Mesenchymal stem cell (in vitro differentiated cells and primary cell): Measurements from ENCODE around the gene BRAF.

Source experiments
- DNase-seq: peaks from one replicate; pipeline ENCODE4 v3.0.0-alpha.2; 2013
- H2AFZ ChIP-seq: one replicate; pipeline ENCODE4 v1.6.1; 2013; ENCODE audit warnings: low read depth, mild to moderate bottlenecking, control low read depth, inconsistent platforms, low read length, moderate library complexity
- H2AK5ac ChIP-seq: 2 replicates; pipeline ENCODE4 v1.6.1; 2013; ENCODE audit warnings: low read length, moderate library complexity, mild to moderate bottlenecking, inconsistent platforms; ENCODE audit not compliant: severe bottlenecking
- H2BK120ac ChIP-seq: one replicate; pipeline ENCODE4 v1.6.1; 2013; ENCODE audit warnings: low read depth, mild to moderate bottlenecking, inconsistent platforms, low read length, moderate library complexity
- H2BK12ac ChIP-seq, 2 experiments: one replicate each; pipeline ENCODE4 v1.6.1; 2013; ENCODE audit warnings: inconsistent platforms in 2 of 2, low read length in 2 of 2, mild to moderate bottlenecking in 2 of 2, moderate library complexity in 2 of 2, control low read depth in 1 of 2
- H2BK15ac ChIP-seq: one replicate; pipeline ENCODE4 v1.6.1; 2013; ENCODE audit warnings: mild to moderate bottlenecking, low read depth, inconsistent platforms; ENCODE audit not compliant: poor library complexity, severe bottlenecking
- H2BK5ac ChIP-seq: 2 replicates; pipeline ENCODE4 v1.6.1; 2013; ENCODE audit warnings: low read depth, mild to moderate bottlenecking, low read length, control low read depth, inconsistent platforms; ENCODE audit not compliant: poor library complexity, severe bottlenecking
- H3K14ac ChIP-seq, 2 experiments: one replicate each; pipeline ENCODE4 v1.6.1; 2013; ENCODE audit warnings: inconsistent platforms in 2 of 2, low read length in 2 of 2, control low read depth in 1 of 2, mild to moderate bottlenecking in 1 of 2, moderate library complexity in 1 of 2
- H3K18ac ChIP-seq, 2 experiments: one replicate each; pipeline ENCODE4 v1.6.1; 2013; ENCODE audit warnings: inconsistent platforms in 2 of 2, low read length in 2 of 2, control low read depth in 1 of 2, low read depth in 1 of 2, mild to moderate bottlenecking in 1 of 2
- H3K23ac ChIP-seq, 2 experiments: one replicate each; pipeline ENCODE4 v1.6.1; 2013; ENCODE audit warnings: inconsistent platforms in 2 of 2, low read length in 2 of 2, mild to moderate bottlenecking in 2 of 2, moderate library complexity in 2 of 2, control low read depth in 1 of 2
- H3K27ac ChIP-seq: 2 replicates; pipeline ENCODE4 v1.5.1; 2013; ENCODE audit warnings: mild to moderate bottlenecking, moderate library complexity, low read length, control low read depth, inconsistent platforms; ENCODE audit not compliant: poor library complexity, severe bottlenecking
- H3K27me3 ChIP-seq, 2 experiments: 2 replicates each; pipeline versions ENCODE4 v1.6.1 to v1.7.0; 2013; ENCODE audit warnings: low read length in 2 of 2, mild to moderate bottlenecking in 2 of 2, moderate library complexity in 2 of 2, control low read depth in 1 of 2, inconsistent platforms in 1 of 2; ENCODE audit not compliant: control insufficient read depth in 1 of 2, insufficient read depth in 1 of 2
- H3K36me3 ChIP-seq, 2 experiments: 2 replicates each; pipeline versions ENCODE4 v1.6.1 to v1.7.0; 2013; ENCODE audit warnings: low read length in 2 of 2, control low read depth in 1 of 2, inconsistent platforms in 1 of 2, low read depth in 1 of 2, mild to moderate bottlenecking in 1 of 2; ENCODE audit not compliant: insufficient read depth in 2 of 2, control insufficient read depth in 1 of 2
- H3K4ac ChIP-seq, 2 experiments: one replicate each; pipeline ENCODE4 v1.6.1; 2013; ENCODE audit warnings: inconsistent platforms in 2 of 2, low read length in 2 of 2, mild to moderate bottlenecking in 2 of 2, moderate library complexity in 2 of 2, control low read depth in 1 of 2, low read depth in 1 of 2
- H3K4me1 ChIP-seq: 2 replicates; pipeline ENCODE4 v1.6.1; 2013; ENCODE audit warnings: low read depth, low read length, control low read depth; ENCODE audit not compliant: control insufficient read depth, insufficient read depth
- H3K4me2 ChIP-seq: 2 replicates; pipeline ENCODE4 v1.6.1; 2013; ENCODE audit warnings: low read length, mild to moderate bottlenecking, inconsistent platforms; ENCODE audit not compliant: poor library complexity, severe bottlenecking
- H3K4me3 ChIP-seq, 2 experiments: 2 replicates each; pipeline versions ENCODE4 v1.5.1 to v1.7.0; 2013; ENCODE audit warnings: low read length in 2 of 2, mild to moderate bottlenecking in 2 of 2, control low read depth in 1 of 2, low read depth in 1 of 2; ENCODE audit not compliant: insufficient read depth in 1 of 2
- H3K79me1 ChIP-seq: replicated peaks from 2 replicates; pipeline ENCODE4 v1.6.1; 2013; ENCODE audit warnings: mild to moderate bottlenecking, control low read depth, low read length, inconsistent platforms; ENCODE audit not compliant: poor library complexity, severe bottlenecking
- H3K9ac ChIP-seq: 2 replicates; pipeline ENCODE4 v1.7.0; 2013; ENCODE audit warnings: mild to moderate bottlenecking, low read length, moderate library complexity
- H3K9me3 ChIP-seq: 2 replicates; pipeline ENCODE4 v1.7.0; 2013; ENCODE audit warnings: mild to moderate bottlenecking, low read length; ENCODE audit not compliant: control insufficient read depth
- H4K8ac ChIP-seq: one replicate; pipeline ENCODE4 v1.6.1; 2013; ENCODE audit warnings: inconsistent platforms, mild to moderate bottlenecking, low read length, moderate library complexity
- H4K91ac ChIP-seq: one replicate; pipeline ENCODE4 v1.6.1; 2013; ENCODE audit warnings: mild to moderate bottlenecking, low read length, inconsistent platforms
- WGBS: methylation state at CpG from one replicate; pipeline ENCODE4 v1.1.7; 2013; ENCODE audit warnings: mixed read lengths; 5-methylcytosine and 5-hydroxymethylcytosine counted together

BRAF gene

GRCh38 chr7:140696680-140697446, 227.9 kb downstream of the BRAF start, which contains the start of gene NDUFB2:
TSS of gene NDUFB2 (plus strand) at chr7:140696708. CDS start at chr7:140696745, 37 bp downstream.
- under 1% methylated on average over 77 of the region's 82 CpGs for WGBS
- Histone ChIP-seq H3K14ac (peak within 1 kb of the TSS in 1 of 2 experiments; percentile 84), H2BK12ac (peak within 1 kb of the TSS in 1 of 2 experiments; percentile 74), H3K4me3 (peak within 1 kb of the TSS; percentile 85 to 94), H4K91ac (peak within 1 kb of the TSS; percentile 72), H3K27ac (peak within 1 kb of the TSS; percentile 78), H2BK120ac (peak within 1 kb of the TSS; percentile 9), H3K79me1 (peaks cover 6% of the 10 kb centered on the region), H3K4me1 (peaks cover 11% of the 10 kb centered on the region), H2AFZ (peak within 1 kb of the TSS; percentile 96), H3K23ac (peak within 1 kb of the TSS in 1 of 2 experiments; percentile 27), H3K4ac (peak within 1 kb of the TSS; percentile 30 to 65), H4K8ac (peak within 1 kb of the TSS; percentile 93), H3K36me3 (peaks cover 14 to 19% of the 10 kb centered on the region in 2 experiments), H3K9me3 (no peaks in the 10 kb centered on the region), H2BK5ac (peak within 1 kb of the TSS; percentile 45), H2BK15ac (peak within 1 kb of the TSS; percentile 66), H3K9ac (peak within 1 kb of the TSS; percentile 95), H3K27me3 (no peaks in the 10 kb centered on the region), H2AK5ac (no peak within 1 kb of the TSS), H3K4me2 (peak within 1 kb of the TSS; percentile 69), H3K18ac (peak within 1 kb of the TSS; percentile 23 to 85)
- DNase-seq = peak; percentile 91

- H4K91ac ChIP-seq = no peak overlapping the region
- H3K14ac ChIP-seq = no peak overlapping the region
- no peaks in the 10 kb centered on the region for H3K9me3 ChIP-seq
- H3K4me2 ChIP-seq = peak overlapping the region; percentile 41
- no peak overlapping the region for H2AFZ ChIP-seq
- peaks cover 6% of the 10 kb centered on the region for H3K79me1 ChIP-seq
- H3K9ac ChIP-seq = peak overlapping the region; percentile 95
- peak overlapping the region in 1 of 2 experiments; percentile 5 for H3K4ac ChIP-seq
- peak overlapping the region; percentile 48 for H3K27ac ChIP-seq
- no peak overlapping the region for H3K23ac ChIP-seq
- no peak overlapping the region for H2BK15ac ChIP-seq
- peak overlapping the region in 1 of 2 experiments; percentile 60 for H2BK12ac ChIP-seq
- peak overlapping the region in 1 of 2 experiments; percentile 63 for H3K18ac ChIP-seq
- WGBS = 39% methylated on average over 22 of the region's 23 CpGs
- H4K8ac ChIP-seq = peak overlapping the region; percentile 93
- no peak overlapping the region for H2BK120ac ChIP-seq
- H3K4me1 ChIP-seq = peaks cover 10% of the 10 kb centered on the region
- no peak overlapping the region for H2AK5ac ChIP-seq
- H3K27me3 ChIP-seq = no peaks in the 10 kb centered on the region
- peak overlapping the region in 1 of 2 experiments; percentile 94 for H3K4me3 ChIP-seq
- H3K36me3 ChIP-seq = peaks cover 21 to 26% of the 10 kb centered on the region in 2 experiments
- peak; percentile 95 for DNase-seq
- no peak overlapping the region for H2BK5ac ChIP-seq
Observed at GRCh38 chr7:140696024-140696679, 228.6 kb downstream of the BRAF start.

GRCh38 chr7:140695381-140695780, 229.3 kb downstream of the BRAF start:
- H3K27ac ChIP-seq = no peak overlapping the region
- DNase-seq = no peak
- H3K14ac ChIP-seq = no peak overlapping the region
- WGBS = 96% methylated on average over 9 of the region's 11 CpGs
- H4K91ac ChIP-seq = no peak overlapping the region
- no peaks in the 10 kb centered on the region for H3K9me3 ChIP-seq
- H3K4ac ChIP-seq = no peak overlapping the region
- peaks cover 10% of the 10 kb centered on the region for H3K4me1 ChIP-seq
- peak overlapping the region; percentile 95 for H3K9ac ChIP-seq
- H2BK12ac ChIP-seq = no peak overlapping the region
- no peak overlapping the region for H2AFZ ChIP-seq
- no peak overlapping the region for H2BK120ac ChIP-seq
- H3K4me2 ChIP-seq = no peak overlapping the region
- H3K4me3 ChIP-seq = no peak overlapping the region
- H2AK5ac ChIP-seq = no peak overlapping the region
- H3K23ac ChIP-seq = no peak overlapping the region
- no peak overlapping the region for H2BK5ac ChIP-seq
- no peak overlapping the region for H2BK15ac ChIP-seq
- H3K36me3 ChIP-seq = peaks cover 23 to 24% of the 10 kb centered on the region in 2 experiments
- H3K18ac ChIP-seq = no peak overlapping the region
- H4K8ac ChIP-seq = no peak overlapping the region
- H3K79me1 ChIP-seq = peaks cover 6% of the 10 kb centered on the region
- H3K27me3 ChIP-seq = no peaks in the 10 kb centered on the region

GRCh38 chr7:140694592-140694991, 230.1 kb downstream of the BRAF start:
- H2AK5ac ChIP-seq = no peak overlapping the region
- peaks cover 10% of the 10 kb centered on the region for H3K4me1 ChIP-seq
- H3K36me3 ChIP-seq = peaks cover 27% of the 10 kb centered on the region in 2 experiments
- no peak overlapping the region for H3K14ac ChIP-seq
- H4K8ac ChIP-seq = no peak overlapping the region
- H3K4me2 ChIP-seq = no peak overlapping the region
- no peak overlapping the region for H2AFZ ChIP-seq
- no peak overlapping the region for H4K91ac ChIP-seq
- no peak overlapping the region for H2BK120ac ChIP-seq
- DNase-seq = no peak
- H3K27ac ChIP-seq = no peak overlapping the region
- no peak overlapping the region for H3K9ac ChIP-seq
- no peaks in the 10 kb centered on the region for H3K27me3 ChIP-seq
- H3K9me3 ChIP-seq = no peaks in the 10 kb centered on the region
- no peak overlapping the region for H2BK12ac ChIP-seq
- H3K4ac ChIP-seq = no peak overlapping the region
- peaks cover 6% of the 10 kb centered on the region for H3K79me1 ChIP-seq
- H3K4me3 ChIP-seq = no peak overlapping the region
- no peak overlapping the region for H3K18ac ChIP-seq
- WGBS = 92% methylated on average over 6 of the region's 6 CpGs
- no peak overlapping the region for H3K23ac ChIP-seq
- H2BK5ac ChIP-seq = no peak overlapping the region
- H2BK15ac ChIP-seq = no peak overlapping the region
